C4-2B (cell line): ENCODE data around the gene ARHGAP5.

ENCODE experiments used
- H3K27ac ChIP-seq: fragments of 450-650 bp; 2 replicates; pipeline ENCODE4 v1.5.1; 2017
- ZFX ChIP-seq: fragments of 450-650 bp; IDR thresholded peaks from 2 replicates; pipeline ENCODE4 v1.6.1; 2017
- TF ChIP-seq, protein P1 (sequence below): fragments of 450-650 bp; conservative IDR thresholded peaks from 2 replicates; pipeline ENCODE4 v1.5.1; 2017; ENCODE audit warnings: mild to moderate bottlenecking

ARHGAP5 gene

GRCh38 chr14:32083789-32084188 is 6.7 kb downstream of the ARHGAP5 start:
- TF ChIP-seq, protein P1, sequence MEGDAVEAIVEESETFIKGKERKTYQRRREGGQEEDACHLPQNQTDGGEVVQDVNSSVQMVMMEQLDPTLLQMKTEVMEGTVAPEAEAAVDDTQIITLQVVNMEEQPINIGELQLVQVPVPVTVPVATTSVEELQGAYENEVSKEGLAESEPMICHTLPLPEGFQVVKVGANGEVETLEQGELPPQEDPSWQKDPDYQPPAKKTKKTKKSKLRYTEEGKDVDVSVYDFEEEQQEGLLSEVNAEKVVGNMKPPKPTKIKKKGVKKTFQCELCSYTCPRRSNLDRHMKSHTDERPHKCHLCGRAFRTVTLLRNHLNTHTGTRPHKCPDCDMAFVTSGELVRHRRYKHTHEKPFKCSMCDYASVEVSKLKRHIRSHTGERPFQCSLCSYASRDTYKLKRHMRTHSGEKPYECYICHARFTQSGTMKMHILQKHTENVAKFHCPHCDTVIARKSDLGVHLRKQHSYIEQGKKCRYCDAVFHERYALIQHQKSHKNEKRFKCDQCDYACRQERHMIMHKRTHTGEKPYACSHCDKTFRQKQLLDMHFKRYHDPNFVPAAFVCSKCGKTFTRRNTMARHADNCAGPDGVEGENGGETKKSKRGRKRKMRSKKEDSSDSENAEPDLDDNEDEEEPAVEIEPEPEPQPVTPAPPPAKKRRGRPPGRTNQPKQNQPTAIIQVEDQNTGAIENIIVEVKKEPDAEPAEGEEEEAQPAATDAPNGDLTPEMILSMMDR: no peak
- TF ChIP-seq ZFX: no peak
- H3K27ac ChIP-seq: no peak overlapping the region

DNA sequence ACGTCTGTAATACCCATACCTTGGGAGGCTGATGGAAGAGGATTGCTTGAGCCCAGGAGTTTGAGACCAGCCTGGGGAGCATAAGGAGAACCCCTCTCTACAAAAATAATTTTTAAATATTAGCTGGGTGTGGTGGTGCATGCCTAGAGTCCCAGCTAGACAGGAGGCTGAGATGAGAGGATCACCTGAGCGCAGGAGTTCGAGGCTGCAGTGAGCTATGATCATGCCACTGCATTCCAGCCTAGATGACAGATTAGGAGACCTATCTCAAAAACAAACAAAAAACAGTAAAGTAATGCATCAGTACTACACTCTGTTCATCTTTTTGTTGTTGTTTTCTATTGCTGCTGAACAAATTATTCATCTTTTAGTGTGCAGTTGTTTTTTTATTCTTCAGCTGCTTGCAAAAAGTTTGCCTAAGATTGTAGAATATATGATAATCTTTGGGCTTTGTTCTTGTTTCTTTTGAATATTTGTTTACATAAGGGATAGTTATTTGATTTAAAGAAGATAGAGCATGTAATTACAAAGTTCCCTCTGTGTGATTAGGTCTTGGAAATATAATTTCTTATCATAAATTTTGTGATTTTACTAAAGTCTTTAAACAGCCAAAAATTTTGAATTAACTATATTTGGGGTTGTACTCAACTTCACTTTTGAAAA is 8.2 kb downstream of the ARHGAP5 start:
- no peak for TF ChIP-seq ZFX
- TF ChIP-seq, protein P1: no peak
- no peak overlapping the region for H3K27ac ChIP-seq

DNA sequence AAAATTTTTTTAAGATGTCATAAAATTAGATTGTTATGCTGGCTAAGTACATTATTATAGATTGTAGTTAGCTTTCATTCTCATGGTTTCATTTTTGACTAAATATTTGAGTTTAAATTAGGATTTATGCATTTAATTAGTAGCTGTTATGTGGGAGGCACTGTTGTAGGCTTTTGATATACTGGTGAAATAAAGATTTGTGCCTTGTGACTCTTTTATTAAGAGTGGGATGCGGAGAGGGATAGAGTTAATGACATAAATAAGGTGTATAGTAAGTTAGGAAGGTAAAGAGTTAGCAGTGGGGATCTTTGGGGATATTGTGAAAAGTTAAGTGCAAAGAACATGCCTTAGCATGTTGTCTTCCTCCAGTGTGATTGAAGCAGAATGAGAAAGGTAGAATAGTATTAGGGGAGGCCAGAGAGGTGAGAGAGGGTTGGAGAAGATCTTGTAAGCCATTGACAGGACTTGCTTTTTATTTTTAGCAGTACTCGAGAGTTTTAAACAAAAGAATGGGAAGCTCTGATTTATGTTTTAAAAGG is 8.8 kb downstream of the ARHGAP5 start:
- no peak overlapping the region for H3K27ac ChIP-seq
- no peak for TF ChIP-seq ZFX
- TF ChIP-seq, protein P1: no peak

- H3K27ac ChIP-seq: no peak overlapping the region
- no peak for TF ChIP-seq ZFX
- TF ChIP-seq, protein P1: no peak
Observed at GRCh38 chr14:32087173-32087861, 10.2 kb downstream of the ARHGAP5 start.

- H3K27ac ChIP-seq: no peak overlapping the region
- no peak for TF ChIP-seq ZFX
- TF ChIP-seq, protein P1: no peak
Observed at GRCh38 chr14:32087907-32088306, 10.8 kb downstream of the ARHGAP5 start.

DNA sequence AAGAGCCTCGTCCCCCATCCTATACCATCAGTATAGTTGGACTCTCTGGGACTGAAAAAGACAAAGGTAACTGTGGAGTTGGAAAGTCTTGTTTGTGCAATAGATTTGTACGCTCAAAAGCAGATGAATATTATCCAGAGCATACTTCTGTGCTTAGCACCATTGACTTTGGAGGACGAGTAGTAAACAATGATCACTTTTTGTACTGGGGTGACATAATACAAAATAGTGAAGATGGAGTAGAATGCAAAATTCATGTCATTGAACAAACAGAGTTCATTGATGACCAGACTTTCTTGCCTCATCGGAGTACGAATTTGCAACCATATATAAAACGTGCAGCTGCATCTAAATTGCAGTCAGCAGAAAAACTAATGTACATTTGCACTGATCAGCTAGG is 13.6 kb downstream of the ARHGAP5 start:
- H3K27ac ChIP-seq: no peak overlapping the region
- no peak for TF ChIP-seq ZFX
- TF ChIP-seq, protein P1: no peak

GRCh38 chr14:32099473-32099872 is 22.4 kb downstream of the ARHGAP5 start:
- no peak overlapping the region for H3K27ac ChIP-seq
- TF ChIP-seq ZFX: no peak
- TF ChIP-seq, protein P1: no peak
